HG02885 (cell line): ENCODE data around the gene STIL.
"Not testable (repeated sequence)": the region's sequence is repeated elsewhere in the genome, so short reads cannot be mapped to it uniquely, and the experiment has no call there.

Source experiments
- ATAC-seq: cut with Tn5 transposase; IDR thresholded peaks from one replicate; pipeline ENCODE4 v1.9.1; 2021; ENCODE audit warnings: mild to moderate bottlenecking; ENCODE audit not compliant: unreplicated experiment, poor library complexity

STIL gene

GRCh38 chr1:47203504-47203903, 110.4 kb downstream of the STIL start:
- not testable (repeated sequence) for ATAC-seq

- no peak for ATAC-seq
Measured at GRCh38 chr1:47201179-47201578, 112.8 kb downstream of the STIL start.
